Measurements from ENCODE around the gene NMBR.
"Not testable (repeated sequence)": the region's sequence is repeated elsewhere in the genome, so short reads cannot be mapped to it uniquely, and the experiment has no call there.

The NMBR gene

GRCh38 chr6:142058551-142059290, 88.2 kb downstream of the NMBR start:
- no peak for DNase-seq (ENCODE audit: low spot score)

GRCh38 chr6:142055219-142055618, 91.7 kb downstream of the NMBR start:
- no peak for DNase-seq (ENCODE audit: low spot score)

- no peak for DNase-seq (ENCODE audit: low spot score)
Measured at GRCh38 chr6:142051404-142051803, 95.5 kb downstream of the NMBR start.

GRCh38 chr6:142048593-142048980, 98.3 kb downstream of the NMBR start:
- no peak for DNase-seq (ENCODE audit: low spot score)

GRCh38 chr6:142047934-142048592, 98.9 kb downstream of the NMBR start:
- DNase-seq (ENCODE audit: low spot score): no peak

GRCh38 chr6:142045380-142046278, 101.3 kb downstream of the NMBR start:
- DNase-seq (ENCODE audit: low spot score): peak; percentile 43

GRCh38 chr6:142035890-142036289, 111.0 kb downstream of the NMBR start:
- DNase-seq (ENCODE audit: low spot score): no peak

GRCh38 chr6:142031035-142031434, 115.9 kb downstream of the NMBR start:
- no peak for DNase-seq (ENCODE audit: low spot score)

- no peak for DNase-seq (ENCODE audit: low spot score)
Measured at GRCh38 chr6:142030115-142030619, 116.8 kb downstream of the NMBR start.

GRCh38 chr6:142028527-142028926, 118.4 kb downstream of the NMBR start:
- no peak for DNase-seq (ENCODE audit: low spot score)

GRCh38 chr6:142027804-142028203, 119.1 kb downstream of the NMBR start:
- DNase-seq (ENCODE audit: low spot score): not testable (repeated sequence)

- DNase-seq (ENCODE audit: low spot score): no peak
Measured at GRCh38 chr6:142027074-142027473, 119.8 kb downstream of the NMBR start.

GRCh38 chr6:142026471-142026870, 120.5 kb downstream of the NMBR start:
- DNase-seq (ENCODE audit: low spot score): no peak

Data from AG20443 (cell line).